ENCODE results near the gene ISY1. TPM values are rescaled to one million over a fixed set of nuclear protein-coding genes. Genes with fewer than 3 reads are reported as not detected.
"Not testable (repeated sequence)": the region's sequence is repeated elsewhere in the genome, so short reads cannot be mapped to it uniquely, and the experiment has no call there.

The ISY1 gene
- polyA plus RNA-seq, 12 donors = 34.5 to 54.9 (median 39.0) TPM; not detected in 1

GRCh38 chr3:129176051-129176450, 15.2 kb upstream of the ISY1 start:
- no peak for DNase-seq

- no peak for DNase-seq
Observed at GRCh38 chr3:129173725-129174124, 12.9 kb upstream of the ISY1 start.

- no peak for DNase-seq
Observed at GRCh38 chr3:129173206-129173605, 12.3 kb upstream of the ISY1 start.

- no peak for DNase-seq
Observed at GRCh38 chr3:129166579-129167332, 5.9 kb upstream of the ISY1 start.

GRCh38 chr3:129165594-129165993, 4.7 kb upstream of the ISY1 start:
- DNase-seq = not testable (repeated sequence)

- DNase-seq = no peak
Observed at GRCh38 chr3:129164500-129164899, 3.6 kb upstream of the ISY1 start.

GRCh38 chr3:129162729-129163579, 2.1 kb upstream of the ISY1 start:
- no peak for DNase-seq

- no peak for DNase-seq
Observed at GRCh38 chr3:129161860-129162271, 1.0 kb upstream of the ISY1 start.

- DNase-seq = no peak
Observed at GRCh38 chr3:129144786-129145185, 16.1 kb downstream of the ISY1 start.

GRCh38 chr3:129141011-129141410, 19.9 kb downstream of the ISY1 start:
- not testable (repeated sequence) for DNase-seq

GRCh38 chr3:129139911-129140310, 21.0 kb downstream of the ISY1 start:
- no peak for DNase-seq

GRCh38 chr3:129136275-129136674, 24.6 kb downstream of the ISY1 start:
- not testable (repeated sequence) for DNase-seq

GRCh38 chr3:129132097-129132866, 28.6 kb downstream of the ISY1 start:
- DNase-seq = no peak

- no peak for DNase-seq
Observed at GRCh38 chr3:129131465-129132088, 29.3 kb downstream of the ISY1 start.

- no peak for DNase-seq
Observed at GRCh38 chr3:129130291-129130813, 30.5 kb downstream of the ISY1 start.

GRCh38 chr3:129128357-129129155, 32.3 kb downstream of the ISY1 start:
- no peak for DNase-seq

- no peak for DNase-seq
Observed at GRCh38 chr3:129126726-129127280, 34.1 kb downstream of the ISY1 start.

GRCh38 chr3:129123314-129124060, 37.4 kb downstream of the ISY1 start:
- DNase-seq = no peak

- DNase-seq = peak; percentile 56
Observed at GRCh38 chr3:129122412-129123011, 38.4 kb downstream of the ISY1 start.

Data from muscle of arm (tissue), 12 donors.